EL (cell line): ENCODE measurements around the gene ATP4B.

Experiments used
- DNase-seq: peaks from one replicate; pipeline ENCODE4 v3.0.0-alpha.2; 2016

The ATP4B gene

GRCh38 chr13:113656003-113656588 lies 1.9 kb downstream of the ATP4B start:
- no peak for DNase-seq

GRCh38 chr13:113655346-113656002 lies 2.5 kb downstream of the ATP4B start:
- no peak for DNase-seq

GRCh38 chr13:113654591-113655345 lies 3.2 kb downstream of the ATP4B start:
- no peak for DNase-seq

- no peak for DNase-seq
Measured at GRCh38 chr13:113654175-113654560, 3.8 kb downstream of the ATP4B start.

- no peak for DNase-seq
Measured at GRCh38 chr13:113653264-113654174, 4.5 kb downstream of the ATP4B start.

GRCh38 chr13:113652404-113653263 lies 5.4 kb downstream of the ATP4B start:
- no peak for DNase-seq

GRCh38 chr13:113651511-113652403 lies 6.2 kb downstream of the ATP4B start:
- DNase-seq, result no peak

- no peak for DNase-seq
Measured at GRCh38 chr13:113650731-113651148, 7.3 kb downstream of the ATP4B start.

GRCh38 chr13:113650275-113650674 lies 7.7 kb downstream of the ATP4B start:
- no peak for DNase-seq

- DNase-seq, result no peak
Measured at GRCh38 chr13:113649212-113649611, 8.8 kb downstream of the ATP4B start.

- DNase-seq, result no peak
Measured at GRCh38 chr13:113648216-113648610, 9.8 kb downstream of the ATP4B start.

GRCh38 chr13:113647351-113648215 lies 10.4 kb downstream of the ATP4B start:
- peak; percentile 39 for DNase-seq

GRCh38 chr13:113646921-113647340 lies 11.1 kb downstream of the ATP4B start:
- no peak for DNase-seq

- no peak for DNase-seq
Measured at GRCh38 chr13:113646376-113646775, 11.6 kb downstream of the ATP4B start.

GRCh38 chr13:113645329-113645728 lies 12.7 kb downstream of the ATP4B start:
- DNase-seq, result no peak

- DNase-seq, result no peak
Measured at GRCh38 chr13:113644800-113645199, 13.2 kb downstream of the ATP4B start.

- DNase-seq, result no peak
Measured at GRCh38 chr13:113643593-113643992, 14.4 kb downstream of the ATP4B start.

- no peak for DNase-seq
Measured at GRCh38 chr13:113642563-113642962, 15.4 kb downstream of the ATP4B start.

GRCh38 chr13:113641426-113641825 lies 16.6 kb downstream of the ATP4B start:
- DNase-seq, result no peak
